HEK293 (cell line): ENCODE measurements around the gene HIPK2.

Experiments
- TRIM28 ChIP-seq: IDR thresholded peaks from 2 replicates; pipeline ENCODE4 v1.6.1; 2011; ENCODE audit warnings: low read length, control low read depth, borderline replicate concordance
- ZNF302 ChIP-seq: fragments of 450-650 bp; formaldehyde crosslinking; IDR thresholded peaks from 2 replicates; pipeline ENCODE4 v1.5.1; 2016; ENCODE audit warnings: missing biosample characterization, missing genetic modification characterization, low read depth
- ZNF433 ChIP-seq: fragments of 450-650 bp; formaldehyde crosslinking; IDR thresholded peaks from 2 replicates; pipeline ENCODE4 v1.5.1; 2016; ENCODE audit warnings: missing biosample characterization, missing genetic modification characterization, low read depth
- ZNF629 ChIP-seq: fragments of 450-650 bp; formaldehyde crosslinking; IDR thresholded peaks from 2 replicates; pipeline ENCODE4 v1.5.1; 2017; ENCODE audit warnings: missing biosample characterization, missing genetic modification characterization
- ZNF654 ChIP-seq: fragments of 450-650 bp; formaldehyde crosslinking; IDR thresholded peaks from 2 replicates; pipeline ENCODE4 v1.5.1; 2016; ENCODE audit warnings: low read depth, missing biosample characterization, missing genetic modification characterization
- ZNF792 ChIP-seq: fragments of 450-650 bp; formaldehyde crosslinking; IDR thresholded peaks from 2 replicates; pipeline ENCODE4 v1.5.1; 2016; ENCODE audit warnings: missing biosample characterization, missing genetic modification characterization
- TF ChIP-seq, protein P1 (sequence below): IDR thresholded peaks from 2 replicates; pipeline ENCODE4 v1.6.1; 2011; ENCODE audit warnings: mild to moderate bottlenecking, low read depth, low read length, borderline replicate concordance
- TF ChIP-seq, protein P2 (sequence below): fragments of 450-650 bp; formaldehyde crosslinking; IDR thresholded peaks from 2 replicates; pipeline ENCODE4 v1.5.1; 2016; ENCODE audit warnings: missing biosample characterization, missing genetic modification characterization
- TF ChIP-seq, protein P3 (sequence below): fragments of 450-650 bp; IDR thresholded peaks from 2 replicates; pipeline ENCODE4 v1.5.1; 2018; ENCODE audit warnings: missing biosample characterization, missing genetic modification characterization
- TF ChIP-seq, protein P4 (sequence below): fragments of 450-650 bp; formaldehyde crosslinking; IDR thresholded peaks from 2 replicates; pipeline ENCODE4 v1.5.1; 2016; ENCODE audit warnings: missing biosample characterization, missing genetic modification characterization

DNA sequence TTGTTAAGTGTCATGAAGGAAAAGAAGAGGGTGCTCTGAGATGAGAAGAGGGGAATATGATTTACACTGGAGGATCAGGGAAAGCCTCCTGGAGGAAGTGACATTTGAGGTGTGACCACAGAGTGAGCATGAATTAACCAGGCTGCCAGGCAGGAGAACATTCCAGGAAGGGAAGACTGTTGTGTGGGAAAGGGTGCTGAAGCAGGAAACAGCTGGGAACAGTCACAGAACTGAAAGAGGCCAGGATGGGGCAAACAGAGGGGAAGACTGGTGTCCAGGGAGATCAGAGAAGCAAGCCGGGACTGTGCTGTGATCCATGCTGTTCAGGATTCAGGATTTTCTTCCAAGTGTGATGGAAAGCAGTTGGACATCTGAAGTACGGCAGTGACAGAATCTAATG is 14.9 kb downstream of the HIPK2 start:
- TF ChIP-seq, protein P1, sequence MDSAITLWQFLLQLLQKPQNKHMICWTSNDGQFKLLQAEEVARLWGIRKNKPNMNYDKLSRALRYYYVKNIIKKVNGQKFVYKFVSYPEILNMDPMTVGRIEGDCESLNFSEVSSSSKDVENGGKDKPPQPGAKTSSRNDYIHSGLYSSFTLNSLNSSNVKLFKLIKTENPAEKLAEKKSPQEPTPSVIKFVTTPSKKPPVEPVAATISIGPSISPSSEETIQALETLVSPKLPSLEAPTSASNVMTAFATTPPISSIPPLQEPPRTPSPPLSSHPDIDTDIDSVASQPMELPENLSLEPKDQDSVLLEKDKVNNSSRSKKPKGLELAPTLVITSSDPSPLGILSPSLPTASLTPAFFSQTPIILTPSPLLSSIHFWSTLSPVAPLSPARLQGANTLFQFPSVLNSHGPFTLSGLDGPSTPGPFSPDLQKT: no peak
- TF ChIP-seq, protein P2, sequence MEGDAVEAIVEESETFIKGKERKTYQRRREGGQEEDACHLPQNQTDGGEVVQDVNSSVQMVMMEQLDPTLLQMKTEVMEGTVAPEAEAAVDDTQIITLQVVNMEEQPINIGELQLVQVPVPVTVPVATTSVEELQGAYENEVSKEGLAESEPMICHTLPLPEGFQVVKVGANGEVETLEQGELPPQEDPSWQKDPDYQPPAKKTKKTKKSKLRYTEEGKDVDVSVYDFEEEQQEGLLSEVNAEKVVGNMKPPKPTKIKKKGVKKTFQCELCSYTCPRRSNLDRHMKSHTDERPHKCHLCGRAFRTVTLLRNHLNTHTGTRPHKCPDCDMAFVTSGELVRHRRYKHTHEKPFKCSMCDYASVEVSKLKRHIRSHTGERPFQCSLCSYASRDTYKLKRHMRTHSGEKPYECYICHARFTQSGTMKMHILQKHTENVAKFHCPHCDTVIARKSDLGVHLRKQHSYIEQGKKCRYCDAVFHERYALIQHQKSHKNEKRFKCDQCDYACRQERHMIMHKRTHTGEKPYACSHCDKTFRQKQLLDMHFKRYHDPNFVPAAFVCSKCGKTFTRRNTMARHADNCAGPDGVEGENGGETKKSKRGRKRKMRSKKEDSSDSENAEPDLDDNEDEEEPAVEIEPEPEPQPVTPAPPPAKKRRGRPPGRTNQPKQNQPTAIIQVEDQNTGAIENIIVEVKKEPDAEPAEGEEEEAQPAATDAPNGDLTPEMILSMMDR (tag by site-specific recombination): no peak
- TF ChIP-seq ZNF654 (tag by site-specific recombination): no peak
- TF ChIP-seq, protein P3, sequence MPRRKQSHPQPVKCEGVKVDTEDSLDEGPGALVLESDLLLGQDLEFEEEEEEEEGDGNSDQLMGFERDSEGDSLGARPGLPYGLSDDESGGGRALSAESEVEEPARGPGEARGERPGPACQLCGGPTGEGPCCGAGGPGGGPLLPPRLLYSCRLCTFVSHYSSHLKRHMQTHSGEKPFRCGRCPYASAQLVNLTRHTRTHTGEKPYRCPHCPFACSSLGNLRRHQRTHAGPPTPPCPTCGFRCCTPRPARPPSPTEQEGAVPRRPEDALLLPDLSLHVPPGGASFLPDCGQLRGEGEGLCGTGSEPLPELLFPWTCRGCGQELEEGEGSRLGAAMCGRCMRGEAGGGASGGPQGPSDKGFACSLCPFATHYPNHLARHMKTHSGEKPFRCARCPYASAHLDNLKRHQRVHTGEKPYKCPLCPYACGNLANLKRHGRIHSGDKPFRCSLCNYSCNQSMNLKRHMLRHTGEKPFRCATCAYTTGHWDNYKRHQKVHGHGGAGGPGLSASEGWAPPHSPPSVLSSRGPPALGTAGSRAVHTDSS: no peak
- no peak for TF ChIP-seq TRIM28
- no peak for TF ChIP-seq ZNF302 (tag by site-specific recombination)
- TF ChIP-seq, protein P4, sequence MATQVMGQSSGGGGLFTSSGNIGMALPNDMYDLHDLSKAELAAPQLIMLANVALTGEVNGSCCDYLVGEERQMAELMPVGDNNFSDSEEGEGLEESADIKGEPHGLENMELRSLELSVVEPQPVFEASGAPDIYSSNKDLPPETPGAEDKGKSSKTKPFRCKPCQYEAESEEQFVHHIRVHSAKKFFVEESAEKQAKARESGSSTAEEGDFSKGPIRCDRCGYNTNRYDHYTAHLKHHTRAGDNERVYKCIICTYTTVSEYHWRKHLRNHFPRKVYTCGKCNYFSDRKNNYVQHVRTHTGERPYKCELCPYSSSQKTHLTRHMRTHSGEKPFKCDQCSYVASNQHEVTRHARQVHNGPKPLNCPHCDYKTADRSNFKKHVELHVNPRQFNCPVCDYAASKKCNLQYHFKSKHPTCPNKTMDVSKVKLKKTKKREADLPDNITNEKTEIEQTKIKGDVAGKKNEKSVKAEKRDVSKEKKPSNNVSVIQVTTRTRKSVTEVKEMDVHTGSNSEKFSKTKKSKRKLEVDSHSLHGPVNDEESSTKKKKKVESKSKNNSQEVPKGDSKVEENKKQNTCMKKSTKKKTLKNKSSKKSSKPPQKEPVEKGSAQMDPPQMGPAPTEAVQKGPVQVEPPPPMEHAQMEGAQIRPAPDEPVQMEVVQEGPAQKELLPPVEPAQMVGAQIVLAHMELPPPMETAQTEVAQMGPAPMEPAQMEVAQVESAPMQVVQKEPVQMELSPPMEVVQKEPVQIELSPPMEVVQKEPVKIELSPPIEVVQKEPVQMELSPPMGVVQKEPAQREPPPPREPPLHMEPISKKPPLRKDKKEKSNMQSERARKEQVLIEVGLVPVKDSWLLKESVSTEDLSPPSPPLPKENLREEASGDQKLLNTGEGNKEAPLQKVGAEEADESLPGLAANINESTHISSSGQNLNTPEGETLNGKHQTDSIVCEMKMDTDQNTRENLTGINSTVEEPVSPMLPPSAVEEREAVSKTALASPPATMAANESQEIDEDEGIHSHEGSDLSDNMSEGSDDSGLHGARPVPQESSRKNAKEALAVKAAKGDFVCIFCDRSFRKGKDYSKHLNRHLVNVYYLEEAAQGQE (tag by site-specific recombination): no peak
- TF ChIP-seq ZNF629: no peak
- no peak for TF ChIP-seq ZNF792
- TF ChIP-seq ZNF433 (tag by site-specific recombination): no peak
